Activated CD8-positive, alpha-beta T cell treated with anti-CD3 and anti-CD28 coated beads for 36 hours (primary cell): ENCODE data around the gene TMEM239. TPM values are rescaled to one million over a fixed set of nuclear protein-coding genes. Genes with fewer than 3 reads are reported as not detected.

Experiments used
- ATAC-seq: fragments of 200-7000 bp; cut with Tn5 transposase; one replicate; pipeline ENCODE4 v1.10.0; 2021; ENCODE audit warnings: mild to moderate bottlenecking, moderate library complexity
- CTCF ChIA-PET: fragments of 350-600 bp; sonication (Branson Sonifier 250); formaldehyde crosslinking; loops from one replicate; lab custom pipeline; 2021; ENCODE audit warnings: antibody characterized with exemption; lab: Charles Lee
- POLR2A ChIA-PET: fragments of 350-600 bp; sonication (Branson Sonifier 250); formaldehyde crosslinking; loops from one replicate; lab custom pipeline; 2021; ENCODE audit warnings: antibody characterized with exemption; lab: Charles Lee
- DNase-seq: peaks from one replicate; pipeline ENCODE4 v3.0.0-alpha.2; 2020
- H3K27ac Mint-ChIP-seq: one replicate; pipeline ENCODE4 v1.8.0; 2021; ENCODE audit warnings: mild to moderate bottlenecking, mixed read lengths
- H3K27me3 Mint-ChIP-seq: one replicate; pipeline ENCODE4 v1.8.0; 2021; ENCODE audit warnings: mixed read lengths
- H3K36me3 Mint-ChIP-seq: one replicate; pipeline ENCODE4 v1.8.0; 2021; ENCODE audit warnings: low read depth, mixed read lengths
- H3K4me1 Mint-ChIP-seq: one replicate; pipeline ENCODE4 v1.8.0; 2021; ENCODE audit warnings: low read depth, mixed read lengths
- H3K4me3 Mint-ChIP-seq: one replicate; pipeline ENCODE4 v1.8.0; 2021; ENCODE audit warnings: mild to moderate bottlenecking, moderate library complexity, mixed read lengths
- H3K9me3 Mint-ChIP-seq: one replicate; pipeline ENCODE4 v1.8.0; 2021; ENCODE audit warnings: mixed read lengths
- CTCF ChIP-seq: fragments of 200-600 bp; IDR thresholded peaks from one replicate; pipeline ENCODE4 v1.8.0; 2022; ENCODE audit warnings: antibody characterized with exemption, mild to moderate bottlenecking
- intact Hi-C: fragments of 100-400 bp; cut with micrococcal nuclease; formaldehyde crosslinking; loops from one replicate; pipeline ENCODE4 v1.10.0; 2022
- total RNA-seq, 2 experiments: library from RNA; stranded (reverse); gene quantifications; one replicate each; pipeline ENCODE4 v1.2.3, GENCODE V29; 2021

TMEM239 gene
- total RNA-seq, 2 experiments from 2014 or later: not detected

GRCh38 chr20:2834401-2835110 lies 18.4 kb downstream of the TMEM239 start:
- TF ChIP-seq CTCF: no peak
- Mint-ChIP-seq H3K27ac (no peak overlapping the region), H3K4me3 (no peak overlapping the region), H3K36me3 (peaks cover 26% of the 10 kb centered on the region), H3K9me3 (no peaks in the 10 kb centered on the region), H3K4me1 (peaks cover 17% of the 10 kb centered on the region), H3K27me3 (no peaks in the 10 kb centered on the region)
- POLR2A ChIA-PET: interaction anchor here (1.1 kb wide), 1 partner anchor 13 kb away, joined by 3 read pairs; no protein-coding TSS in a partner anchor
- CTCF ChIA-PET: no interaction called here
- no peak for ATAC-seq
- DNase-seq: no peak
- intact Hi-C loops: no loop called here

- TF ChIP-seq CTCF: no peak
- intact Hi-C loops: no loop called here
- Mint-ChIP-seq H3K27me3 (no peaks in the 10 kb centered on the region), H3K4me1 (peaks cover 18% of the 10 kb centered on the region), H3K4me3 (no peak overlapping the region), H3K27ac (no peak overlapping the region), H3K9me3 (no peaks in the 10 kb centered on the region), H3K36me3 (peaks cover 27% of the 10 kb centered on the region)
- ATAC-seq (no peak), DNase-seq (no peak)
- POLR2A ChIA-PET: interaction anchor here (1.3 kb wide), 1 partner anchor 14 kb away, joined by 3 read pairs; no protein-coding TSS in a partner anchor
- CTCF ChIA-PET: interaction anchor here (1.1 kb wide), 1 partner anchor 148 kb away, joined by 3 read pairs; no protein-coding TSS in a partner anchor
These were observed 19.2 kb downstream of the TMEM239 start for GRCh38 chr20:2835331-2835796.

- no peak for TF ChIP-seq CTCF
- CTCF ChIA-PET: interaction anchor here (1.1 kb wide), 1 partner anchor 148 kb away, joined by 3 read pairs; no protein-coding TSS in a partner anchor
- Mint-ChIP-seq H3K4me1 (peaks cover 18% of the 10 kb centered on the region), H3K36me3 (peaks cover 27% of the 10 kb centered on the region), H3K9me3 (no peaks in the 10 kb centered on the region), H3K27ac (no peak overlapping the region), H3K4me3 (no peak overlapping the region), H3K27me3 (no peaks in the 10 kb centered on the region)
- intact Hi-C loops: no loop called here
- DNase-seq: no peak
- ATAC-seq: no peak
- POLR2A ChIA-PET: interaction anchor here (1.3 kb wide), 1 partner anchor 15 kb away, joined by 3 read pairs; no protein-coding TSS in a partner anchor
These were observed 19.9 kb downstream of the TMEM239 start for GRCh38 chr20:2836035-2836434.

- no peak for TF ChIP-seq CTCF
- Mint-ChIP-seq H3K27me3 (no peaks in the 10 kb centered on the region), H3K27ac (no peak overlapping the region), H3K4me1 (peaks cover 19% of the 10 kb centered on the region), H3K36me3 (peaks cover 27% of the 10 kb centered on the region), H3K4me3 (no peak overlapping the region), H3K9me3 (no peaks in the 10 kb centered on the region)
- ATAC-seq (no peak), DNase-seq (no peak)
- POLR2A ChIA-PET: interaction anchor here (0.5 to 1.2 kb wide), 2 partner anchors 14 to 33 kb away, joined by 3 to 4 read pairs; no protein-coding TSS in a partner anchor
- intact Hi-C loops: no loop called here
- CTCF ChIA-PET: no interaction called here
These were observed 21.2 kb downstream of the TMEM239 start for GRCh38 chr20:2837221-2837960.
